Breast epithelium (tissue), 3 donors: ENCODE data around the gene TRIM23.
"Not testable (repeated sequence)": the region's sequence is repeated elsewhere in the genome, so short reads cannot be mapped to it uniquely, and the experiment has no call there.

Experiments used
- CTCF ChIP-seq, 3 donors: fragments of 450-650 bp; IDR thresholded peaks; one replicate each; pipeline ENCODE4 v1.5.1; 2016 to 2017; ENCODE audit warnings: antibody characterized with exemption in 3 of 3, mild to moderate bottlenecking in 3 of 3, moderate library complexity in 3 of 3
- POLR2A ChIP-seq: fragments of 450-650 bp; IDR thresholded peaks from one replicate; pipeline ENCODE4 v1.6.1; 2016; ENCODE audit warnings: antibody characterized with exemption, mild to moderate bottlenecking, moderate library complexity
- POLR2AphosphoS5 ChIP-seq, 3 donors: sonication (generic); formaldehyde crosslinking; IDR thresholded peaks; one replicate each; pipeline ENCODE4 v1.6.1; 2017; ENCODE audit warnings: antibody characterized with exemption in 3 of 3

- TF ChIP-seq POLR2A; CTCF (IDR thresholded peaks at IDR 0.05); POLR2AphosphoS5 (IDR thresholded peaks at IDR 0.05): not testable (repeated sequence)
Measured at GRCh38 chr5:65621961-65622360, 2.2 kb downstream of the TRIM23 start.
